Measurements from ENCODE around the gene FMNL2. TPM values are rescaled to one million over a fixed set of nuclear protein-coding genes. Genes with fewer than 3 reads are reported as not detected.
"Not testable (repeated sequence)": the region's sequence is repeated elsewhere in the genome, so short reads cannot be mapped to it uniquely, and the experiment has no call there.

Gene FMNL2
- polyA plus RNA-seq, 1 donor, result 134 TPM

GRCh38 chr2:152370783-152371182, 35.8 kb downstream of the FMNL2 start:
- no peak for DNase-seq

GRCh38 chr2:152372438-152372984, 37.5 kb downstream of the FMNL2 start:
- no peak for DNase-seq

GRCh38 chr2:152375174-152375573, 40.2 kb downstream of the FMNL2 start:
- DNase-seq, result no peak

- DNase-seq, result no peak
Measured at GRCh38 chr2:152376385-152376784, 41.4 kb downstream of the FMNL2 start.

- no peak for DNase-seq
Measured at GRCh38 chr2:152376968-152377367, 42.0 kb downstream of the FMNL2 start.

- no peak for DNase-seq
Measured at GRCh38 chr2:152379089-152379488, 44.1 kb downstream of the FMNL2 start.

- DNase-seq, result no peak
Measured at GRCh38 chr2:152380261-152381055, 45.5 kb downstream of the FMNL2 start.

- no peak for DNase-seq
Measured at GRCh38 chr2:152383702-152384101, 48.7 kb downstream of the FMNL2 start.

GRCh38 chr2:152384992-152385391, 50.0 kb downstream of the FMNL2 start:
- no peak for DNase-seq

GRCh38 chr2:152385650-152386049, 50.7 kb downstream of the FMNL2 start:
- no peak for DNase-seq

- no peak for DNase-seq
Measured at GRCh38 chr2:152386266-152386665, 51.3 kb downstream of the FMNL2 start.

GRCh38 chr2:152387041-152387440, 52.1 kb downstream of the FMNL2 start:
- no peak for DNase-seq

GRCh38 chr2:152388269-152388668, 53.3 kb downstream of the FMNL2 start:
- DNase-seq, result not testable (repeated sequence)

GRCh38 chr2:152389483-152389882, 54.5 kb downstream of the FMNL2 start:
- DNase-seq, result no peak

- DNase-seq, result no peak
Measured at GRCh38 chr2:152390837-152391236, 55.9 kb downstream of the FMNL2 start.

- DNase-seq, result no peak
Measured at GRCh38 chr2:152391318-152391717, 56.3 kb downstream of the FMNL2 start.

GRCh38 chr2:152393377-152393776, 58.4 kb downstream of the FMNL2 start:
- no peak for DNase-seq

GRCh38 chr2:152394326-152394725, 59.4 kb downstream of the FMNL2 start:
- no peak for DNase-seq

GRCh38 chr2:152395103-152395502, 60.1 kb downstream of the FMNL2 start:
- DNase-seq, result no peak

GRCh38 chr2:152395572-152395971, 60.6 kb downstream of the FMNL2 start:
- no peak for DNase-seq

GRCh38 chr2:152396051-152396511, 61.1 kb downstream of the FMNL2 start:
- no peak for DNase-seq

- no peak for DNase-seq
Measured at GRCh38 chr2:152396763-152397162, 61.8 kb downstream of the FMNL2 start.

- DNase-seq, result no peak
Measured at GRCh38 chr2:152399003-152399402, 64.0 kb downstream of the FMNL2 start.
